Esophagus squamous epithelium (tissue), 5 donors: Measurements from ENCODE around the gene GABRB2. TPM values are rescaled to one million over a fixed set of nuclear protein-coding genes. Genes with fewer than 3 reads are reported as not detected.

Source experiments
- DNase-seq: peaks from one replicate; lab custom pipeline; 2025; lab: John Stamatoyannopoulos, UW
- H3K27ac ChIP-seq, 4 donors: fragments of 200-600 bp; sonication (generic); one replicate each; pipeline ENCODE4 v1.5.1; 2016 to 2019; ENCODE audit warnings: mild to moderate bottlenecking in 1 of 4
- H3K27me3 ChIP-seq, 4 donors: fragments of 200-600 bp; sonication (generic); 1 replicate in 3 of 4; 2 replicates in 1 of 4; pipeline versions ENCODE4 v1.5.1 to v1.6.0; 2017 to 2021; ENCODE audit warnings: antibody characterized with exemption in 1 of 4
- H3K36me3 ChIP-seq, 3 donors: fragments of 200-600 bp; sonication (generic); one replicate each; pipeline ENCODE4 v1.5.1; 2016 to 2019
- H3K4me1 ChIP-seq, 3 donors: fragments of 200-600 bp; sonication (generic); one replicate each; pipeline ENCODE4 v1.5.1; 2017 to 2019
- H3K4me3 ChIP-seq, 4 donors: fragments of 200-600 bp; sonication (generic); 1 replicate in 3 of 4; 2 replicates in 1 of 4; pipeline ENCODE4 v1.5.1; 2016 to 2019; ENCODE audit warnings: mild to moderate bottlenecking in 2 of 4, moderate library complexity in 1 of 4
- H3K9me3 ChIP-seq, 3 donors: fragments of 200-600 bp; sonication (generic); one replicate each; pipeline ENCODE4 v1.5.1; 2016 to 2019
- CTCF ChIP-seq, 6 experiments: fragments of 450-650 bp in 4 of 6; fragments of 200-600 bp in 2 of 6; sonication (generic) in 2 of 6; IDR thresholded peaks; one replicate each; pipeline ENCODE4 v1.5.1; 2016 to 2019; ENCODE audit warnings: antibody characterized with exemption in 6 of 6, mild to moderate bottlenecking in 4 of 6, moderate library complexity in 4 of 6
- POLR2A ChIP-seq, 4 donors: fragments of 450-650 bp; IDR thresholded peaks; one replicate each; pipeline ENCODE4 v1.6.1; 2017; ENCODE audit warnings: antibody characterized with exemption in 4 of 4, mild to moderate bottlenecking in 4 of 4, moderate library complexity in 3 of 4
- WGBS, 2 donors: methylation state at CpG; one replicate each; pipeline ENCODE4 v1.1.5; 2018; 5-methylcytosine and 5-hydroxymethylcytosine counted together
- intact Hi-C: fragments of 100-400 bp; cut with DNase I; formaldehyde crosslinking; loops from one replicate; pipeline ENCODE4 v1.15.0; 2022
- total RNA-seq, 4 donors: library from RNA; depleted of rRNA; stranded (reverse); fragments of >200 nt; gene quantifications; one replicate each; pipeline ENCODE4 v1.1.0, GENCODE V29; 2016
- donor health status: DM: yes; HTN: yes; CAD: no.

The GABRB2 gene
- under 1 TPM in 2 of 4 donors, not detected in 2; 0.19 to 0.47 TPM for total RNA-seq

- no peak for DNase-seq
- intact Hi-C loops: no loop called here
- Histone ChIP-seq H3K27me3 (peaks cover 0 to 80% (median 8%) of the 10 kb centered on the region in 4 donors), H3K9me3 (no peaks in the 10 kb centered on the region), H3K27ac (no peak within 1 kb of the TSS), H3K4me1 (peaks cover 11 to 37% (median 12%) of the 10 kb centered on the region in 3 donors), H3K36me3 (no peaks in the 10 kb centered on the region), H3K4me3 (peak within 1 kb of the TSS; percentile 15 to 61 (median 40))
- no peak for TF ChIP-seq POLR2A (IDR thresholded peaks at IDR 0.05)
- TF ChIP-seq CTCF (IDR thresholded peaks at IDR 0.05): no peak
- 1 to 3% methylated on average over 25 to 29 of the region's 31 CpGs for WGBS, 2 donors
Observed at GRCh38 chr5:161546470-161547301, at the start of gene GABRB2. GABRB2 (minus strand) TSS chr5:161546725; CDS start chr5:161546643, 82 bp downstream.

- TF ChIP-seq POLR2A (IDR thresholded peaks at IDR 0.05) (no peak), CTCF (IDR thresholded peaks at IDR 0.05) (no peak)
- Histone ChIP-seq H3K4me1 (no peaks in the 10 kb centered on the region), H3K27me3 (no peaks in the 10 kb centered on the region), H3K9me3 (no peaks in the 10 kb centered on the region), H3K4me3 (no peak overlapping the region), H3K27ac (no peak overlapping the region), H3K36me3 (no peaks in the 10 kb centered on the region)
- intact Hi-C loops: no loop called here
- WGBS, 2 donors: 0% methylated on average over 1 of the region's 1 CpG
- no peak for DNase-seq
Observed at GRCh38 chr5:161585798-161586197, 39.3 kb upstream of the GABRB2 start.

GRCh38 chr5:161580621-161581020, 34.1 kb upstream of the GABRB2 start:
- Histone ChIP-seq H3K36me3 (no peaks in the 10 kb centered on the region), H3K27ac (no peak overlapping the region), H3K27me3 (no peaks in the 10 kb centered on the region), H3K9me3 (no peaks in the 10 kb centered on the region), H3K4me1 (no peaks in the 10 kb centered on the region), H3K4me3 (no peak overlapping the region)
- intact Hi-C loops: no loop called here
- no peak for TF ChIP-seq CTCF (IDR thresholded peaks at IDR 0.05)
- no peak for TF ChIP-seq POLR2A (IDR thresholded peaks at IDR 0.05)
- 84 to 90% methylated on average over 5 of the region's 5 CpGs for WGBS, 2 donors
- DNase-seq: no peak

GRCh38 chr5:161572914-161573313, 26.4 kb upstream of the GABRB2 start:
- H3K9me3 ChIP-seq: no peaks in the 10 kb centered on the region
- WGBS, 2 donors: 57 to 74% methylated on average over 3 of the region's 3 CpGs
- no peak overlapping the region for H3K4me3 ChIP-seq
- H3K36me3 ChIP-seq: no peaks in the 10 kb centered on the region
- H3K27ac ChIP-seq: no peak overlapping the region
- intact Hi-C loops: no loop called here
- TF ChIP-seq CTCF (IDR thresholded peaks at IDR 0.05) (no peak), POLR2A (IDR thresholded peaks at IDR 0.05) (no peak)
- DNase-seq: no peak
- no peaks in the 10 kb centered on the region for H3K27me3 ChIP-seq
- H3K4me1 ChIP-seq: no peaks in the 10 kb centered on the region

GRCh38 chr5:161566081-161566480, 19.6 kb upstream of the GABRB2 start:
- intact Hi-C loops: no loop called here
- DNase-seq: no peak
- Histone ChIP-seq H3K4me3 (no peak overlapping the region), H3K36me3 (no peaks in the 10 kb centered on the region), H3K9me3 (no peaks in the 10 kb centered on the region), H3K27me3 (no peaks in the 10 kb centered on the region), H3K4me1 (no peaks in the 10 kb centered on the region), H3K27ac (no peak overlapping the region)
- TF ChIP-seq POLR2A (IDR thresholded peaks at IDR 0.05): no peak
- TF ChIP-seq CTCF (IDR thresholded peaks at IDR 0.05): no peak
- 71 to 80% methylated on average over 2 of the region's 2 CpGs for WGBS, 2 donors
